Astrocyte of the spinal cord (primary cell): ENCODE results near the gene TPSB2.

Source experiments
- DNase-seq: peaks from one replicate; pipeline ENCODE4 v3.0.0; 2011; ENCODE audit warnings: low read depth, low spot score
- H3K4me3 ChIP-seq: 2 replicates; pipeline ENCODE4 v1.5.1; 2011; ENCODE audit warnings: low read depth, mild to moderate bottlenecking, low read length, moderate library complexity
- in situ Hi-C: cut with HindIII; loops from 2 replicates; pipeline ENCODE4 v1.10.0; 2017; ENCODE audit warnings: low sequenced_read_pairs
- TF ChIP-seq, protein P1 (sequence below): IDR thresholded peaks from 2 replicates; pipeline ENCODE4 v1.5.1; 2012; ENCODE audit warnings: low read depth, mild to moderate bottlenecking, low read length, inconsistent platforms

The TPSB2 gene

DNA sequence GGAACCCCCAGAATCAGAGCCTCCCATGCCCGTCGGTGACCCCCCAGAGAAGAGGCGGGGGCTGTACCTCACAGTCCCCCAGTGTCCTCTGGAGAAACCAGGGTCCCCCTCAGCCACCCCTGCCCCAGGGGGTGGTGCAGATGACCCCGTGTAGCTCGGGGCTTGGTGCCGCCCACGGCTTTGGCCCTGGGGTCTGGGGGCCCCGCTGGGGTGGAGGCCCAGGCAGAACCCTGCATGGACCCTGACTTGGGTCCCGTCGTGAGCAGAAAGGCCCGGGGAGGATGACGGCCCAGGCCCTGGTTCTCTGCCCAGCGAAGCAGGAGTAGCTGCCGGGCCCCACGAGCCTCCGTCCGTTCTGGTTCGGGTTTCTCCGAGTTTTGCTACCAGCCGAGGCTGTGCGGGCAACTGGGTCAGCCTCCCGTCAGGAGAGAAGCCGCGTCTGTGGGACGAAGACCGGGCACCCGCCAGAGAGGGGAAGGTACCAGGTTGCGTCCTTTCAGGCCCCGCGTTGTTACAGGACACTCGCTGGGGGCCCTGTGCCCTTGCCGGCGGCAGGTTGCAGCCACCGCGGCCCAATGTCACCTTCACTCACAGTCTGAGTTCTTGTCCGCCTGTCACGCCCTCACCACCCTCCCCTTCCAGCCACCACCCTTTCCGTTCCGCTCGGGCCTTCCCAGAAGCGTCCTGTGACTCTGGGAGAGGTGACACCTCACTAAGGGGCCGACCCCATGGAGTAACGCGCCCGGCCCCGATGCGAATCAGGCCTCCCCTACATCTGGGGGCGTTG, 8.9 kb downstream of the TPSB2 start:
- DNase-seq: no peak
- H3K4me3 ChIP-seq: no peak overlapping the region
- TF ChIP-seq, protein P1, sequence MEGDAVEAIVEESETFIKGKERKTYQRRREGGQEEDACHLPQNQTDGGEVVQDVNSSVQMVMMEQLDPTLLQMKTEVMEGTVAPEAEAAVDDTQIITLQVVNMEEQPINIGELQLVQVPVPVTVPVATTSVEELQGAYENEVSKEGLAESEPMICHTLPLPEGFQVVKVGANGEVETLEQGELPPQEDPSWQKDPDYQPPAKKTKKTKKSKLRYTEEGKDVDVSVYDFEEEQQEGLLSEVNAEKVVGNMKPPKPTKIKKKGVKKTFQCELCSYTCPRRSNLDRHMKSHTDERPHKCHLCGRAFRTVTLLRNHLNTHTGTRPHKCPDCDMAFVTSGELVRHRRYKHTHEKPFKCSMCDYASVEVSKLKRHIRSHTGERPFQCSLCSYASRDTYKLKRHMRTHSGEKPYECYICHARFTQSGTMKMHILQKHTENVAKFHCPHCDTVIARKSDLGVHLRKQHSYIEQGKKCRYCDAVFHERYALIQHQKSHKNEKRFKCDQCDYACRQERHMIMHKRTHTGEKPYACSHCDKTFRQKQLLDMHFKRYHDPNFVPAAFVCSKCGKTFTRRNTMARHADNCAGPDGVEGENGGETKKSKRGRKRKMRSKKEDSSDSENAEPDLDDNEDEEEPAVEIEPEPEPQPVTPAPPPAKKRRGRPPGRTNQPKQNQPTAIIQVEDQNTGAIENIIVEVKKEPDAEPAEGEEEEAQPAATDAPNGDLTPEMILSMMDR: no peak
- in situ Hi-C loops: no loop called here

DNA sequence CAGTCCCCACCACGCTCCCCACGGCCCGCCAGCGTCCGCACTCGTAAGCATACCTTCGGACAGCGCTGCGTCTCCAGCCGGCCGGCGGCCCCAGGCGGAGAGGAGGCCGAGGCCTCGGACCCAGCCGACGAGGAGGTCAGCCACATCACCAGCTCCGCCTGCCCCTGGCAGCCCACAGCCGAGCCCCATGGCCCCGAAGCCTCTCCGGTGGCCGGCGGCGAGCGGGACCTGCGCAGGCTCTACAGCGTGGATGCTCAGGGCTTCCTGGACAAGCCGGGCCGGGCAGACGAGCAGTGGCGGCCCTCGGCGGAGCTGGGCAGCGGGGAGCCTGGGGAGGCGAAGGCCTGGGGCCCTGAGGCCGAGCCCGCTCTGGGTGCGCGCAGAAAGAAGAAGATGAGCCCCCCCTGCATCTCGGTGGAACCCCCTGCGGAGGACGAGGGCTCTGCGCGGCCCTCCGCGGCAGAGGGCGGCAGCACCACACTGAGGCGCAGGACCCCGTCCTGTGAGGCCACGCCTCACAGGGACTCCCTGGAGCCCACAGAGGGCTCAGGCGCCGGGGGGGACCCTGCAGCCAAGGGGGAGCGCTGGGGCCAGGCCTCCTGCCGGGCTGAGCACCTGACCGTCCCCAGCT, 9.8 kb downstream of the TPSB2 start:
- in situ Hi-C loops: no loop called here
- no peak for DNase-seq
- TF ChIP-seq, protein P1: no peak
- no peak overlapping the region for H3K4me3 ChIP-seq

DNA sequence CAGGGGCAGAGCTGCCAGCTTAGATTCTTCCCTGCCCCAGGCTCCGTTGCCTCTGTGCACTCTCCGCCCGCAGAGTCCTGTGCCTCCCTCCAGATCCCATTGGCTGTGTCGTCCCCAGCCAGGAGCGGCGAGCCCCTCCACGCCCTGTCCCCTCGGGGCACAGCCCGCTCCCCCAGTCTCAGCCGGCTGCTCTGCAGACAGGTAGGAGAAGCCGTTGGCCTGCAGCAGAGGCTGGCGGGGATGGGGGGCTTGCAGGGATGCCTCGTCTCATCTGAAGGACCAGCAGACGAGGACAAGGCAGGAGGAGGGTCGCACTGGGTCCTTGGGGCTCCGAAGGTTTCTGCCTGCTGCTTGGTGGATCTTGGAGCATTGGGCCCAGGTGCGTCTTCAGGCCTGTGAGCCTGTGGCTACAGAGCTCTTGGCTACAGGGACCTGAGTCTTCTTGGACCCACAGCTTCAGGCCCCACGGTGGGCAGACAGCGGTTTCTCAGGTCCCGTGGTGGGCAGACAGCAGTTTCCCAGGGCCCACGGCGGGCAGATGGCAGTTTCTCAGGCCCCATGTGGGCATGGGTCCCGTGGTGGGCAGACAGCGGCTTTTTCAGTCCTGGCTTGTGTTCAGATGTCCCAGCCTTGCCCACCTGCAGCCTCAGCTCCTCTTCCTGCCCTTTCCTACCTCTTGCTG, 10.9 kb downstream of the TPSB2 start:
- no peak for DNase-seq
- H3K4me3 ChIP-seq: no peak overlapping the region
- TF ChIP-seq, protein P1: no peak
- in situ Hi-C loops: no loop called here

- DNase-seq: no peak
- no peak overlapping the region for H3K4me3 ChIP-seq
- in situ Hi-C loops: no loop called here
- TF ChIP-seq, protein P1: no peak
These were observed 11.7 kb downstream of the TPSB2 start for GRCh38 chr16:1218061-1218929.

- in situ Hi-C loops: no loop called here
- DNase-seq: no peak
- H3K4me3 ChIP-seq: no peak overlapping the region
- TF ChIP-seq, protein P1: no peak
These were observed 12.5 kb downstream of the TPSB2 start for GRCh38 chr16:1217526-1217925.
